ENCODE results near the gene MCC. TPM values are rescaled to one million over a fixed set of nuclear protein-coding genes. Genes with fewer than 3 reads are reported as not detected.

Gene MCC
- total RNA-seq, 4 donors from 2014 or later = 5.1 to 22.3 (median 13.0) TPM

DNA sequence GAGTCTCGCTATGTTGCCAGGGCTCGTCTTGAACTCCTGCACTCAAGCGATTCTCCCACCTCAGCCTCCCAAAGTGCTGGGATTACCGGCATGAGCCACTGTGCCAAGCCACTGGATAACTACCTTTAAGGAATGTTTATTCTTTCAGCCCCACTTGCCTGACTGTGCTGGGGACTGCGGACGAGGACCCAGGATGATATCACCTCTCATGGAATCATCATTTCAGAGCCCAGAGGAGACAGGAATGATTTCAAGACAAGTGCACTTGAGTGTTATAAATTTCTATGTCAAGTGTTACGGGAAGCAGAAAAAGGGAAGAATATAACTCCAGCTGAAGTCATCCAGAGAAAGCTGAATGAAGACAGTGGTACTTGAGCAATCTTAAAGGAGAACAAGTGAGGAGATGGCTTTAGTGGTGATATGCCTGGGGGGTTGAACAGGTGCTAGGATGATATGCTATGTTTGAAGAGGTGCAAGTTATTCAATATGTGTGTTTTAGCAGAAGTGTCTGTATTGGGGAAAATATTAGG is 402.3 kb downstream of the MCC start:
- Histone ChIP-seq H3K4me1 (peaks cover 9 to 34% of the 10 kb centered on the region in 2 donors), H3K9me3 (no peaks in the 10 kb centered on the region), H3K36me3 (no peaks in the 10 kb centered on the region), H3K27me3 (no peaks in the 10 kb centered on the region), H3K4me3 (replicated peaks in 1 of 3) (no peak overlapping the region), H3K27ac (no peak overlapping the region)
- WGBS, 2 donors = 79 to 81% methylated on average over 7 of the region's 7 CpGs
- no peak for TF ChIP-seq CTCF (IDR thresholded peaks at IDR 0.05)
- no peak for TF ChIP-seq POLR2A (IDR thresholded peaks at IDR 0.05)
- intact Hi-C loops (cut with DNase I) = no loop called here
- no peak for DNase-seq

- TF ChIP-seq CTCF (IDR thresholded peaks at IDR 0.05) = no peak
- no peak for TF ChIP-seq POLR2A (IDR thresholded peaks at IDR 0.05)
- no peak overlapping the region for H3K4me3 ChIP-seq (replicated peaks in 1 of 3)
- WGBS, 2 donors = 84 to 95% methylated on average over 6 to 8 of the region's 8 CpGs
- no peaks in the 10 kb centered on the region for H3K27me3 ChIP-seq
- intact Hi-C loops (cut with DNase I) = no loop called here
- no peaks in the 10 kb centered on the region for H3K36me3 ChIP-seq
- no peak for DNase-seq
- no peaks in the 10 kb centered on the region for H3K9me3 ChIP-seq
- no peak overlapping the region for H3K27ac ChIP-seq
- H3K4me1 ChIP-seq = peaks cover 9 to 34% of the 10 kb centered on the region in 2 donors
These were observed 403.2 kb downstream of the MCC start for GRCh38 chr5:113085084-113085414.

DNA sequence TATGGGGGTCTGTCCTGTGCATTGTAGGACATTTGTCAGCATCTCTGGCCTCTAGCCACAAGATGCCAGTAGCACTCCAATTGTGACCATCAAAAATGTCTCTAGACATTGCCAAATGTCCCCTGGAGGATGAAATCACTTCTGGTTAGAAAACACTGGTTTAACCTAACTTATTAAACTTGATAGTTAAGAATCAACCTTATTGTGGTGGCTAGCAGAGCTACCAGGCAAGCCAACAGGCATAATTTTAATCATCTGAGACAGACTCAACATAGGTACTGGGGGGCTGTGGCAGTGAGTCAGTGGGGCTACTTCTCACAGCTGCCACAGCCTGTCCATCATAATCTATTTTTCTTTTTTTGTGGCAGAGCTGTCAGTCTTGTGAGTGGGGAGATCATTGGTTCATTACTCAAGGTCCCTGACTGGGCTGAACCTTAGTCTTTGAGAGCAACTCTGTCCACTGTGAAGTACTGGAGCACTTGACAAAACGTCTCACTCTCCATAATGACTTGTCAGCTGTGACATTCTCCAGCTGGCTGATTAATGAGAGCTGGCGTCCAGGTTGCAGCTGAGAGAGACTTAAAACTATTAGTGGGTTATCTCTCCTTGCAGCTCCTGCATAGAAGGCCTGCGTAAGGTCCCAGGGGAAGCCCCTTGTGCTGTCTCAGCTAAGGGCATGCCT is 403.7 kb downstream of the MCC start:
- no peaks in the 10 kb centered on the region for H3K27me3 ChIP-seq
- peaks cover 7 to 29% of the 10 kb centered on the region in 2 donors for H3K4me1 ChIP-seq
- H3K27ac ChIP-seq = no peak overlapping the region
- TF ChIP-seq POLR2A (IDR thresholded peaks at IDR 0.05) (no peak), CTCF (IDR thresholded peaks at IDR 0.05) (no peak)
- DNase-seq = peak; percentile 20 to 33
- no peaks in the 10 kb centered on the region for H3K36me3 ChIP-seq
- H3K9me3 ChIP-seq = no peaks in the 10 kb centered on the region
- no peak overlapping the region for H3K4me3 ChIP-seq (replicated peaks in 1 of 3)
- intact Hi-C loops (cut with DNase I) = no loop called here
- WGBS, 2 donors = 33 to 48% methylated on average over 1 to 3 of the region's 3 CpGs

- TF ChIP-seq POLR2A (IDR thresholded peaks at IDR 0.05) (no peak), CTCF (IDR thresholded peaks at IDR 0.05) (no peak)
- Histone ChIP-seq H3K4me1 (peaks cover 5 to 25% of the 10 kb centered on the region in 2 donors), H3K4me3 (replicated peaks in 1 of 3) (no peak overlapping the region), H3K36me3 (no peaks in the 10 kb centered on the region), H3K27me3 (no peaks in the 10 kb centered on the region), H3K9me3 (no peaks in the 10 kb centered on the region), H3K27ac (no peak overlapping the region)
- DNase-seq = no peak
- intact Hi-C loops (cut with DNase I) = no loop called here
These were observed 404.8 kb downstream of the MCC start for GRCh38 chr5:113083481-113083880.

- no peak for DNase-seq
- Histone ChIP-seq H3K27ac (no peak overlapping the region), H3K36me3 (no peaks in the 10 kb centered on the region), H3K4me1 (peaks cover 5 to 25% of the 10 kb centered on the region in 2 donors), H3K4me3 (replicated peaks in 1 of 3) (no peak overlapping the region), H3K27me3 (no peaks in the 10 kb centered on the region), H3K9me3 (no peaks in the 10 kb centered on the region)
- no peak for TF ChIP-seq POLR2A (IDR thresholded peaks at IDR 0.05)
- TF ChIP-seq CTCF (IDR thresholded peaks at IDR 0.05) = no peak
- intact Hi-C loops (cut with DNase I) = no loop called here
- WGBS, 2 donors = 83 to 88% methylated on average over 7 of the region's 7 CpGs
These were observed 405.7 kb downstream of the MCC start for GRCh38 chr5:113082547-113082905.

Measured in thyroid gland (tissue), 4 donors.